IPS-18c (cell line): Measurements from ENCODE around the gene FAM186B.

Experiments
- H3K4me3 ChIP-seq: 2 replicates; pipeline ENCODE4 v1.7.0; 2013; ENCODE audit warnings: low read depth, mild to moderate bottlenecking, low read length, moderate library complexity; ENCODE audit not compliant: insufficient read depth
- H3K9me3 ChIP-seq: one replicate; pipeline ENCODE4 v1.6.1; 2013; ENCODE audit warnings: mild to moderate bottlenecking, low read length, moderate library complexity; ENCODE audit not compliant: control insufficient read depth, insufficient read depth

Gene FAM186B

GRCh38 chr12:49585477-49586459 lies 19.7 kb downstream of the FAM186B start:
- Histone ChIP-seq H3K9me3 (no peaks in the 10 kb centered on the region), H3K4me3 (no peak overlapping the region)

- no peak overlapping the region for H3K4me3 ChIP-seq
- no peaks in the 10 kb centered on the region for H3K9me3 ChIP-seq
These were observed 20.8 kb downstream of the FAM186B start for GRCh38 chr12:49584591-49584990.

DNA sequence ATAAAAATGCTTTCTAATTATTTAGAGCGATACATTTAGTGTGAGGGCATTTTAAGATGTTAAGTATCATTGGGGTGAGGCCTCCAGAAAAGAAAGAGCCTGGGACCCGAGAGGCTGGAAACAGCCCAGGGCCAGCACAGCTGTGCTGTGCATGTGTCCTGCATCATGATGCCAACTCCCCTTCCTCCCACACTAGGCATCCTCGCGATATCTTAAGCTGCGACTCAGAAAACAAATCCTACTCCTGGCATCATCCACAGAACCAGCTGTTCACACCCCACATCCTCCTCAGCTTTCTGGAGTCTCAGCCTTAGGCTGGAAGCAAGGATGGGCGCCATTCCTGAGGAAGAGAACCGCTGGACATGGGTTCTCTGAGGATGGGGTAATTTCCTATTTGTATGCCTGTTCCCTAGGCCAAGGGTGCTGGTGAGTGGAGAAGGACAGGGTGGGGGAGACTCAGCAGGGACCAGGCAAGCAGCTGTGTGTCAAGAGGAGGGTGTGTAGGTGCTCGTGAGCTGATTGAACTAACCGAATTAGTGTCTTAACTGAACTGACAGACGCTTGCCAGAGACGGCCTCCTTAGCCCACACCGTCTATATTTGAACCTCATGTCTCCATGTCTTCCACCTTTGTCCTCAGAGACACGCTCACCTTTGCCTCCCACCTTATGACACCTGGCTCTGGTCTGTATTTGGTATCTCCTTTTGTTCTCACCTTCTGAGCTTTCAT lies 21.9 kb downstream of the FAM186B start:
- no peaks in the 10 kb centered on the region for H3K9me3 ChIP-seq
- H3K4me3 ChIP-seq: no peak overlapping the region

GRCh38 chr12:49582850-49583249 lies 22.6 kb downstream of the FAM186B start:
- no peak overlapping the region for H3K4me3 ChIP-seq
- no peaks in the 10 kb centered on the region for H3K9me3 ChIP-seq

GRCh38 chr12:49582201-49582600 lies 23.2 kb downstream of the FAM186B start:
- Histone ChIP-seq H3K9me3 (no peaks in the 10 kb centered on the region), H3K4me3 (no peak overlapping the region)

DNA sequence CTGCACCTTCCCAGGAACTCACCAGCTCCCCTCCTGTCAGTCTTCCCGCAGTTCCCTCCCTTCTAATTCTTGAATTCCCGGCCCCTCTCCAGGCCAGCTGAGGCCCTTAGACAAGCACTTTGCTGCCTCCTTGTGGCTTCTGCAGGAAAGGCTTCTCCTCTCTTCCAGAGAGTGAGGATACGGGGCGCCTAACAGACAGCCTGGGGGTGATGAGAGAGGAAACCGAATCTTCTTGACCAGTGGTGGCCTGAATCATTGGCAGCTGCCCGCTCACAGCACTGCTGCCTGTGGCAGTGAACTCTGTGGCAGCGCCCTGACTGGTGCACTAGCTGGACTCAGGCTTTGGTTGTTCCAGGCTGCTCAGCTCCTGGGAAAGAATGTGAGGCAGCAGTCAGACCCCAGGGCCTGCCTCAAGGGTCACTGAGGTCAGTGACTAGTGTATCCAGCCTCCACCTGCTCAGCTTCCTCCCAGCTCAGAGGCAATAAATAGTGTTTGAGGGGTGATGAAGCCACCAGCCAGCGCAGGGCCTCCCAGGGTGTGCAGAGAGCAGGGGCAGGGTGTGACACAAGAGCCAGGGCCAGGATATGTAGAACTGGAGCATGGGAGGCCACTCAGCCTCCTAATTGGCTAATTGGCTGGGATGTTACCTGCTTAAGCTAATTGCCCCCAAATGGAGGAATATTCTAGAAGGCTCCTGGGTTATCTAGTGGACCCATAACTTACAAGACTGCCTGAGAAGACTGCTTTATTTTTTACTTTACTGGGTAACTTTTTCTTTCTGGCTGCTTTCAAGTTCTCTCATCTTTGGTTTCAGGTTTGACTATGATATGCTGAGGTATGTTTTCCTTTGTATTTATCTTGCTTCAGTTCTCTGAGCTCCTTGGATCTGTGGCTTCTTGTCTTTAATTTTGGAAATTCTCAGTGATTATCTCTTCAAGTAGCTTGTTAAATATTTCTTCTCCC lies 24.6 kb downstream of the FAM186B start:
- Histone ChIP-seq H3K4me3 (no peak overlapping the region), H3K9me3 (no peaks in the 10 kb centered on the region)

DNA sequence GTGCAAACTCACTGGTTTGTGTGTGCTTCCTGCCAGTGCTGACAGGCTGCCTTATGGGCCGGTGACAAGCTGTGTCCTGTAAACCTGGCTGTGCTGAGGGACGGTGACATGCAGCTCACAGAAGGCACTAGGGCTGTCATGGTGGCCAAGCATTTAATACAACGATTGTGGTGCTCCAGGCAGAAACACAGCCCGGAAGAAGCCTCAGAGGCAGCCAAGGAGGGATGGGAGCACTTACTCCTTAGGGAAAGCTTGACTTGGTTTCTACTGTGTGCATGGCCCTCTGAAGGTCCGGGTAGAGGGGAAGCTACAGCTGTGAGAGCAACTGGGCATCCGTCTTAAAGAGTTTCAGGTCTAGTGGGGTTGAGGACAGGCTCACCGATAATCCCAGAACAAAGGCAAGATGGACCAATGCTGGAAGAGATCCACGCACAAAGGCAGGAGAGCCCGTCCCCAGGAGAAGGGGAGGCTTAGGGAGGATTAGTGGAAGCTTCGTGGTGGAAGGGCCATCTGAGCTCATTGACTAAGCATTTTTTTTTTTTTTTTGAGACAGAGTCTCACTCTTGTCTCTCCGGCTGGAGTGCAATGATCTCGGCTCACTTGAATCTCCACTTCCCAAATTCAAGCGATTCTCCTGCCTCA lies 26.8 kb downstream of the FAM186B start:
- no peaks in the 10 kb centered on the region for H3K9me3 ChIP-seq
- H3K4me3 ChIP-seq: no peak overlapping the region

- no peak overlapping the region for H3K4me3 ChIP-seq
- H3K9me3 ChIP-seq: no peaks in the 10 kb centered on the region
These were observed 27.7 kb downstream of the FAM186B start for GRCh38 chr12:49577589-49578315.

GRCh38 chr12:49568442-49569162 lies 36.8 kb downstream of the FAM186B start:
- no peaks in the 10 kb centered on the region for H3K9me3 ChIP-seq

DNA sequence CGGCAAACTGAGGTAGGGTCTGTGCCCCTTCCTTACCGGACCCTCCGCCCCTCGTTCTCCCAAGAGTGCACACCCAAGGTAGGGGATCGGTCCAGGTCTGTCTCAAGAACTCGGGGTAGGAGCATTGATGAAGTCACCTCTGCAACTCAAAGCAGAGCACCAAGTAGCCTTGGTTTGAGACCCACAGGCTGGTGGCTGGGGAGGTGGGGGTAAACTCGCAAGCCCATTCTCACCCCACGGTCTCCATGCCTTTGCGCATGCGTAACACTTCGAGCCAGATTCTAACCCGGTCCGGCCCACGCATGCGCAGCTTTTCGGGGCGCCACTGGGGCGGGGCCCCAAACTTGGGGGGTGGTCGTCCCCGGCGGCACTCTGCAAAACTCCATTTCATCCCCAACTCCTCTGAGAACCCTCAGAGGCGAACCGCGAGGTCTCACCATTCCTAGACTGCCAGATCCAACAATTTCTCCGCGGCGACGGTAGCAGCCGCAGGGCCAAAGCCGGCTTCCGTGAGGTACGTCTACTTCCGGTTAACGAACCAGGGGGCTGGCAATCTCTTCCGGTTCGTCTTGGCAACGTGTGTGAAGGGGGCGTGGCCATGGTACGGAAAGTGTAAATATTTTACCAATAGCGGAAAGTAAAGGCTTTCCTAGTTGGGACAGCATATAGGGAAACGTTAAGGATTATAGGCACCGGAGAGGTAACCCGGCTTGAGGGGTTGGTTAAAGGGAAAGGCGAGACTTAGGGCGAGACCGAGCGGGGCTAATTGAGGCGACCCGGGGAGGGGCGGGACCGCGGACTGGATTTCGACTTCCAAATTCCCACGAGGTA lies 37.6 kb downstream of the FAM186B start, which contains the start of gene MCRS1:
MCRS1 (minus strand) TSS at position 532 of the 831 bp plus-strand sequence. CDS start 1,411 bp downstream, outside the sequence.
- peak within 1 kb of the TSS; percentile 71 for H3K4me3 ChIP-seq

More at GRCh38 chr12:49568442-49569162, 36.8 kb downstream of the FAM186B start:
- peak overlapping the region; percentile 71 for H3K4me3 ChIP-seq

DNA sequence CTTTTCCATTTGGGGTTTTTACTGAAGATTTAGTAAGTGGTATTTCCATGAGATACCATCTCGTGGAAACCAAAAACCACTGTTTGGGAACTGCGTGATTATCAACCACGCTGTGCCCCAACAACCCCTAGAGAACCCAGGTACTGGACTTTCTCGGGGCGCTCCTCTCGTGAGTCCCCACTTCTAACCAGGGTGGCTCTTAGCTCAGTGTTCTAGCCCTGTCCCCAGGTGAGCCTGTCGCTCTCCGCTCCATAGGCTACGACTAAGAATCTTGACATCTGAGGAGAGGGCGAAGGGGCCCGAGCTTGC lies 38.2 kb downstream of the FAM186B start:
- Histone ChIP-seq H3K9me3 (no peaks in the 10 kb centered on the region), H3K4me3 (peak overlapping the region; percentile 71)

More for the DNA sequence above, 37.6 kb downstream of the FAM186B start, which contains the start of gene MCRS1:
- H3K9me3 ChIP-seq: no peaks in the 10 kb centered on the region

GRCh38 chr12:49566361-49566760 lies 39.1 kb downstream of the FAM186B start:
- Histone ChIP-seq H3K9me3 (no peaks in the 10 kb centered on the region), H3K4me3 (no peak overlapping the region)

GRCh38 chr12:49565406-49566265 lies 39.8 kb downstream of the FAM186B start:
- Histone ChIP-seq H3K4me3 (no peak overlapping the region), H3K9me3 (no peaks in the 10 kb centered on the region)
